Activated T-helper 17 cell treated with anti-CD3 and anti-CD28 coated beads, Interleukin-2, amount 50 U/mL, for 72 hours (primary cell): Measurements from ENCODE around the gene ANP32A. TPM values are rescaled to one million over a fixed set of nuclear protein-coding genes. Genes with fewer than 3 reads are reported as not detected.

Experiments used
- ATAC-seq: fragments of 150-1000 bp; cut with Tn5 transposase; replicated peaks from 2 replicates; pipeline ENCODE4 v1.10.0; 2021; ENCODE audit warnings: mild to moderate bottlenecking, moderate library complexity
- H3K27ac Mint-ChIP-seq: one replicate; pipeline ENCODE4 v1.8.0; 2022; ENCODE audit warnings: mixed read lengths
- H3K27me3 Mint-ChIP-seq: one replicate; pipeline ENCODE4 v1.8.0; 2022; ENCODE audit warnings: mixed read lengths
- H3K36me3 Mint-ChIP-seq: one replicate; pipeline ENCODE4 v1.8.0; 2022; ENCODE audit warnings: low read depth, mild to moderate bottlenecking, mixed read lengths
- H3K4me1 Mint-ChIP-seq: one replicate; pipeline ENCODE4 v1.8.0; 2022; ENCODE audit warnings: mixed read lengths
- H3K4me3 Mint-ChIP-seq: one replicate; pipeline ENCODE4 v1.8.0; 2022; ENCODE audit warnings: mild to moderate bottlenecking, mixed read lengths
- H3K9me3 Mint-ChIP-seq: one replicate; pipeline ENCODE4 v1.8.0; 2022; ENCODE audit warnings: mixed read lengths
- total RNA-seq, 2 donors: library from RNA; stranded (reverse); gene quantifications; one replicate each; pipeline ENCODE4 v1.2.3, GENCODE V29; 2022

The ANP32A gene
- total RNA-seq, 2 donors from 2014 or later = 130 to 221 TPM

- H3K9me3 Mint-ChIP-seq = no peaks in the 10 kb centered on the region
- ATAC-seq = no peak
- no peak overlapping the region for H3K27ac Mint-ChIP-seq
- peaks cover 4% of the 10 kb centered on the region for H3K4me1 Mint-ChIP-seq
- no peak overlapping the region for H3K4me3 Mint-ChIP-seq
- peaks cover 3% of the 10 kb centered on the region for H3K27me3 Mint-ChIP-seq
- H3K36me3 Mint-ChIP-seq = no peaks in the 10 kb centered on the region
These were observed 85.1 kb downstream of the ANP32A start for GRCh38 chr15:68735610-68736009.

DNA sequence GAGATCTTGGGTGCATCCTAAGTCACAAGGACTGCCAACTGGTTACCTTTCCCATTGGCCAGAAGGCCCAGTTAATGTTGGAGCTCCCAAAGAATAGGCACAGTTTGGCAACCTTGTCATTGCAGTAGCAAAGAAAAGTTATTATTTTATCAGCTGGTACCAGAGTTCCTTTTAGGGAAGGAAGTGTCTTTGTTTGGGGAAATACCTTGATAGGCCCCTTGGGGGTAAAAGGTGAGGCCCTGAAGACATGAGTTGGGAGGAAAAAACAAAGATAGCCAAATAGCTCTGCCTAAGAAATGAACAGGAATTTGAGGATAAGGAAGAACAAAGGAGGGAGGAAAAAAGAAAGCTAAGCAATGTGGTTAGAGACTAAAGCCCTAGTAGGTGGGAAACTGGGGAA is 85.8 kb downstream of the ANP32A start:
- Mint-ChIP-seq H3K27me3 (peaks cover 3% of the 10 kb centered on the region), H3K4me3 (no peak overlapping the region), H3K4me1 (peaks cover 4% of the 10 kb centered on the region), H3K27ac (no peak overlapping the region), H3K9me3 (no peaks in the 10 kb centered on the region), H3K36me3 (no peaks in the 10 kb centered on the region)
- ATAC-seq = no peak

DNA sequence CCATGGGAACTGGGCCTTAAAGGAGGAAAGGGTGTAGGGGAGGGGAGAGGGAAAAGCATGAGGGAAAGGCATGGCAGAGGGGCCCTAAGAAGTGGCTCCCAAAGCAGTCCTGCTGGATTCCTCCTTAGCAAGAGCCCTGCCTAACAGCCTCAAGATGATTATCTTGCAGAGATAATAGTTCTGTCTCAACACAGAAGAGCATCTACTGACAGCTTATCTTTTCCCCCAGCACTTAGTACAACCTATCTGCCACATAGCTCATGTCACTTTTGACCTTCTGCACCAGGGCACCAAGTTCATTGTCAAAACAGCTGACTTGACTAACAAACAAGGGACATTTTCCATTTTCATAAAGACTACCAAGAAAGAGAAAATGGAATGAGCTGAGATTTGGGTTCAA is 86.3 kb downstream of the ANP32A start:
- no peak overlapping the region for H3K27ac Mint-ChIP-seq
- no peak overlapping the region for H3K4me3 Mint-ChIP-seq
- ATAC-seq = no peak
- peaks cover 4% of the 10 kb centered on the region for H3K4me1 Mint-ChIP-seq
- no peaks in the 10 kb centered on the region for H3K9me3 Mint-ChIP-seq
- no peaks in the 10 kb centered on the region for H3K36me3 Mint-ChIP-seq
- H3K27me3 Mint-ChIP-seq = no peaks in the 10 kb centered on the region

DNA sequence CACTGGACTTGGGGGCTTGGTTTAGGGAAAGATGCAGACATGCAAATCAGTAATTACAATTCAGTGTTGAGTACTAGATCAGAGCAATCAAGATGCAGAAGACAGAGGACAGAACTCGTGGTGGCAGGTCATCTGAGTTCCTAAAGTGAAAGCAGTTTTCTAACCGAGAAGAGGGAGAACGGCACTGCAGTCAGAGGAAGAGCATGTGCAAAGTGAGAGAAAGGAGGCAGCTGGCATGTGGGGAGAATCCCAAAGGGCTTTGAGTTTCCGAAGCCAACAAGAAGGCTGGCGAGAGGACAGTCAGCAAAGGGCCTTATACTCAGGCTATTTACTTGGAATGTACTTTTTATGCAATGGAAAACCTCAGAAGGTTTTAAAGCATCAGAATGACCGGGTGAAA is 87.0 kb downstream of the ANP32A start:
- H3K4me1 Mint-ChIP-seq = peaks cover 4% of the 10 kb centered on the region
- H3K27me3 Mint-ChIP-seq = no peaks in the 10 kb centered on the region
- no peak overlapping the region for H3K27ac Mint-ChIP-seq
- no peak for ATAC-seq
- no peak overlapping the region for H3K4me3 Mint-ChIP-seq
- H3K9me3 Mint-ChIP-seq = no peaks in the 10 kb centered on the region
- no peaks in the 10 kb centered on the region for H3K36me3 Mint-ChIP-seq

DNA sequence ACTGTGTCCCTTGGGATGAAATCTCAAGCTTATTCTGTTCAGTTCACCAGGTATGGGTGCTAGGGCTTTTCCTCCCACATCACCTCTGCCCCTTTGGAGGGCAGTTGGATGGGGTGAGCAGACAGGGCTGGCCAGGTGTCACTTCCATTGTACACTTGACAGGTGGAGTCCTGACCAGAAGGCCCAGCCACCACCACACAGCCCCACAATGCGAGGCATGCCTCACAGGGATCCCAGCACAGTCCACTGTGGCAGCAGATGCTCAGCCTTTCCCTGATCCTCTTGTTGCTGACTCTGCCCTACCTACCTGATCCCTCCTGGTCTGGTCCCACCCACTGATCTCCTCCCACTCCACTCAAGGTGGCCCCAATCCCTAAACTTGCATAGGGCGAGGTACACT is 88.2 kb downstream of the ANP32A start:
- Mint-ChIP-seq H3K36me3 (no peaks in the 10 kb centered on the region), H3K9me3 (no peaks in the 10 kb centered on the region), H3K4me3 (no peak overlapping the region), H3K27ac (no peak overlapping the region), H3K27me3 (no peaks in the 10 kb centered on the region), H3K4me1 (peaks cover 4% of the 10 kb centered on the region)
- no peak for ATAC-seq

DNA sequence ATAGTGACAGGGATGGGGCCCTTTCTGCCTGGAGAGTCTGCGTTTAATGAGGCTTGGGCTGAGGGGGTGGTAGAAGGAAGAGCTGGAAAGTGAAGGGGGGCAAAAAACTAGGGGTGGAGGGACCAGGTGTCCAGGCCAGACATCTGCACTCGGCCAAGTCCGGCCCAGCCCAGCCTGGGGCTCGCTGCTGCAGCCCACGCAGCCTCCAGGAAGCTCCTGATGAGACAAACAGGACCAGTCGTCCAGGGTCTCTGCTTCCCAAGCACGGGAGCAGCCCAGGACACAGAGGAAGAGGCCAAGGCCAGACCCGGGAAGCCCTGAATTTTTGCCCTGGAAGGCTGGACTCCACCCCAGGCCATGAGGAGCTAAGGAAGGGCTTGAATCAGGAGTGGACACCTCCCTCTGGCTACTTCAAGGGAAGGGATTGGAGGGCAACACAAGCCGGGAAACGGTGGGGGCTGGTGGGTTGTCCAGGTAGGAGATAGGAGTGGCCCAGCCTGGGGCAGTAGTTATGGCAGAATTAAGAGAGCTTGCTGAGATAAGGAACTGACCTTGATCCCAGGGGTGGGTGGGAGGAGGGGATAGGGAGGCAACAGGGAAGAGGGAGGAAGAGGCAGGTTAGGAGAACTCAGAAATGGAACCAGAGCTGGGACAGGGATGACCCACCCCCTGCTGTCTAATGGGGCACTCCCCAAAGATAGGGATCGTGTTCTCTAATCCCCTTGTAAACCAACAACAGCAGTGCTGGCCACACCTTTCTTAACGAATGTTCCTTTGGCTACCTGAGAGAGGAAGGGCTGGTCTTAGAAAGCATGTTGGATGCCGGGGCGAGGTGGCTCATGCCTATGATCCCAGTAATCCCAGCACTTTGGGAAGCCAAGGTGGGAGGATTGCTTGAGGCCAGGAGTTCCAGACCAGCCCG is 89.5 kb downstream of the ANP32A start:
- no peaks in the 10 kb centered on the region for H3K27me3 Mint-ChIP-seq
- H3K4me3 Mint-ChIP-seq = no peak overlapping the region
- peaks cover 4% of the 10 kb centered on the region for H3K4me1 Mint-ChIP-seq
- no peak overlapping the region for H3K27ac Mint-ChIP-seq
- no peaks in the 10 kb centered on the region for H3K36me3 Mint-ChIP-seq
- no peaks in the 10 kb centered on the region for H3K9me3 Mint-ChIP-seq
- no peak for ATAC-seq

- peaks cover 4% of the 10 kb centered on the region for H3K4me1 Mint-ChIP-seq
- peaks cover 5% of the 10 kb centered on the region for H3K27me3 Mint-ChIP-seq
- no peak for ATAC-seq
- H3K4me3 Mint-ChIP-seq = no peak overlapping the region
- no peaks in the 10 kb centered on the region for H3K36me3 Mint-ChIP-seq
- H3K27ac Mint-ChIP-seq = no peak overlapping the region
- H3K9me3 Mint-ChIP-seq = no peaks in the 10 kb centered on the region
These were observed 90.2 kb downstream of the ANP32A start for GRCh38 chr15:68730471-68730919.

DNA sequence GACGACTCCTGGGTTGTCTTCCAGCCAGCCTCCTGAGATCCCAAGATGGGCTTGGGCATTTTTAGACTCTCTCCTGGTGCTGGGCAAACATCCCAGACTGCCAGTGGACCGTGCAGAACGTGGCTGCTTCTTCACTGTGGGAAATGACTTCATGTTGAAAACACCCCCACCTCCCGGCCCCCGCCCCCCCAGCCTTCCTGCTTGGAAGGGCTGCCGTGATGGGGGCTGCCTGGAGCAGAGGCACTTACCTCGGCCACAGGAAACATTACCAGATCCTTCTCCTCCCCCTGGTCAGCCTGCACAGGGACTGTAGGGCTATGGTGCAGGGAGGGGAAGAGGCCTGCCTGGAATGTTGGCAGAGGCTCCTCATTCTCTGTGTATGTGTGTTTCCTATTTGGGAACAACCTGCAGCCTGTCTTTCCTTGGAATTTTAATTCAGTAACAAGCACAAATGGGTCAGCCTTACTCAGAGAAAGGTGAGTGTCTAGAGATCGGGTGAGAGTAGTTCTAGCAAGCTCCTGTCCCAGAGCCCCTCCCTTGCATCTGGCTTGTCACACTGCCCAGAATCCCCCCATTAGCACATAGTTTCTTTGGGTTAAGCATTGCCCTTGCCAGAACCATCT is 90.8 kb downstream of the ANP32A start:
- Mint-ChIP-seq H3K4me3 (no peak overlapping the region), H3K9me3 (no peaks in the 10 kb centered on the region), H3K27ac (no peak overlapping the region), H3K36me3 (no peaks in the 10 kb centered on the region), H3K27me3 (peaks cover 7% of the 10 kb centered on the region), H3K4me1 (peaks cover 4% of the 10 kb centered on the region)
- no peak for ATAC-seq

Other genes with a start within 250 kb of the ANP32A start
- under 1 TPM in 1 of 2 donors, not detected in 1; 0.26 TPM for gene CORO2B, start 241.9 kb downstream of the ANP32A start, total RNA-seq
- 1 to 10 TPM in 1 of 2 donors, under 1 TPM in 1; 0.86 to 1.1 TPM for gene SPESP1, start 109.6 kb upstream of the ANP32A start, total RNA-seq
- not detected for gene NOX5, start 193.8 kb upstream of the ANP32A start, total RNA-seq